ENCODE results near the gene TFPI. TPM values are rescaled to one million over a fixed set of nuclear protein-coding genes. Genes with fewer than 3 reads are reported as not detected.

TFPI gene
- total and polyA plus RNA-seq, 10 of the 15 experiments (the other 5 are each of a cell fraction or from before 2014, with no cell fraction given): 0.07 to 0.59 (median 0.34) TPM

- POLR2A ChIA-PET: interaction anchor here (1.2 kb wide), 1 partner anchor 19 kb away, joined by 4 read pairs; no protein-coding TSS in a partner anchor
- 50% methylated on average over 1 of the region's 1 CpG for WGBS (ENCODE audit: insufficient coverage, insufficient replicate concordance, low lambda C conversion rate, missing lambda C conversion rate)
- Histone ChIP-seq H2AFZ (ENCODE audit: control insufficient read depth, low read depth, low read length) (no peak overlapping the region), H3K4me2 (ENCODE audit: control insufficient read depth, insufficient read depth) (no peak overlapping the region), H3K9me3 (replicated peaks; ENCODE audit: control insufficient read depth, insufficient read depth, low read length) (no peaks in the 10 kb centered on the region), H3K36me3 (ENCODE audit: control insufficient read depth in 2 of 2, insufficient read depth in 2 of 2, low read length in 1 of 2) (no peaks in the 10 kb centered on the region), H3K27me3 (replicated peaks in 1 of 2; ENCODE audit: control insufficient read depth in 2 of 2, insufficient read depth in 2 of 2, low read length in 1 of 2) (no peaks in the 10 kb centered on the region), H3K4me1 (ENCODE audit: control insufficient read depth, insufficient read depth, low read length) (no peaks in the 10 kb centered on the region), H3K4me3 (no peak overlapping the region), H4K20me1 (ENCODE audit: control insufficient read depth, insufficient read depth) (no peaks in the 10 kb centered on the region), H3K27ac (ENCODE audit: control insufficient read depth, insufficient read depth) (no peak overlapping the region), H3K79me2 (ENCODE audit: control insufficient read depth, insufficient read depth, low read length) (no peaks in the 10 kb centered on the region), H3K9ac (ENCODE audit: control insufficient read depth, insufficient read depth, low read length) (no peak overlapping the region)
- SMC1A ChIA-PET (ENCODE audit: uncharacterized antibody, unreplicated experiment): interaction anchor here (0.6 to 1.2 kb wide), 2 partner anchors 12 to 1362 kb away, joined by 3 read pairs; no protein-coding TSS in a partner anchor
- in situ Hi-C loops (cut with MboI) (no loop called here), intact Hi-C loops (cut with micrococcal nuclease; ENCODE audit: unreplicated experiment) (no loop called here)
- RAD21 ChIA-PET (ENCODE audit: unreplicated experiment): interaction anchor here (1.6 to 1.8 kb wide), 2 partner anchors 9 to 34 kb away, joined by 4 to 6 read pairs; partner anchors contain the start of gene CALCRL
- CTCF ChIA-PET: no interaction called here
- no TSS peak for BruUV-seq (replicated peaks)
- no peak for DNase-seq (ENCODE audit: low read depth, low spot score)
- TF ChIP-seq ZNF274 (IDR thresholded peaks at IDR 0.05; ENCODE audit: insufficient read depth, insufficient read length): no peak
- no peak for TF ChIP-seq HDAC2 (IDR thresholded peaks at IDR 0.05)
- TF ChIP-seq POLR2AphosphoS2 (IDR thresholded peaks at IDR 0.05; ENCODE audit: low read depth, low read length): no peak
- no peak for FAIRE-seq
- no peak for ATAC-seq
These were observed 115.8 kb downstream of the TFPI start for GRCh38 chr2:187438455-187438854.

GRCh38 chr2:187435756-187436155 lies 118.5 kb downstream of the TFPI start:
- intact Hi-C loops (cut with micrococcal nuclease; ENCODE audit: unreplicated experiment): no loop called here
- RAD21 ChIA-PET (ENCODE audit: unreplicated experiment): no interaction called here
- in situ Hi-C loops (cut with MboI): no loop called here
- TF ChIP-seq HDGF (IDR thresholded peaks at IDR 0.05): no peak
- TF ChIP-seq NFYB (IDR thresholded peaks at IDR 0.05; ENCODE audit: insufficient read depth, low read depth, low read length): no peak
- TF ChIP-seq, protein P1, sequence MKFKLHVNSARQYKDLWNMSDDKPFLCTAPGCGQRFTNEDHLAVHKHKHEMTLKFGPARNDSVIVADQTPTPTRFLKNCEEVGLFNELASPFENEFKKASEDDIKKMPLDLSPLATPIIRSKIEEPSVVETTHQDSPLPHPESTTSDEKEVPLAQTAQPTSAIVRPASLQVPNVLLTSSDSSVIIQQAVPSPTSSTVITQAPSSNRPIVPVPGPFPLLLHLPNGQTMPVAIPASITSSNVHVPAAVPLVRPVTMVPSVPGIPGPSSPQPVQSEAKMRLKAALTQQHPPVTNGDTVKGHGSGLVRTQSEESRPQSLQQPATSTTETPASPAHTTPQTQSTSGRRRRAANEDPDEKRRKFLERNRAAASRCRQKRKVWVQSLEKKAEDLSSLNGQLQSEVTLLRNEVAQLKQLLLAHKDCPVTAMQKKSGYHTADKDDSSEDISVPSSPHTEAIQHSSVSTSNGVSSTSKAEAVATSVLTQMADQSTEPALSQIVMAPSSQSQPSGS (IDR thresholded peaks at IDR 0.05; ENCODE audit: low read length): no peak
- TF ChIP-seq, protein P2, sequence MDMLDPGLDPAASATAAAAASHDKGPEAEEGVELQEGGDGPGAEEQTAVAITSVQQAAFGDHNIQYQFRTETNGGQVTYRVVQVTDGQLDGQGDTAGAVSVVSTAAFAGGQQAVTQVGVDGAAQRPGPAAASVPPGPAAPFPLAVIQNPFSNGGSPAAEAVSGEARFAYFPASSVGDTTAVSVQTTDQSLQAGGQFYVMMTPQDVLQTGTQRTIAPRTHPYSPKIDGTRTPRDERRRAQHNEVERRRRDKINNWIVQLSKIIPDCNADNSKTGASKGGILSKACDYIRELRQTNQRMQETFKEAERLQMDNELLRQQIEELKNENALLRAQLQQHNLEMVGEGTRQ (IDR thresholded peaks at IDR 0.05; ENCODE audit: borderline replicate concordance, low read depth, low read length): no peak
- no peak for TF ChIP-seq SUPT20H (IDR thresholded peaks at IDR 0.05; ENCODE audit: borderline replicate concordance, control insufficient read depth, low read depth, low read length)
- TF ChIP-seq, protein P3, sequence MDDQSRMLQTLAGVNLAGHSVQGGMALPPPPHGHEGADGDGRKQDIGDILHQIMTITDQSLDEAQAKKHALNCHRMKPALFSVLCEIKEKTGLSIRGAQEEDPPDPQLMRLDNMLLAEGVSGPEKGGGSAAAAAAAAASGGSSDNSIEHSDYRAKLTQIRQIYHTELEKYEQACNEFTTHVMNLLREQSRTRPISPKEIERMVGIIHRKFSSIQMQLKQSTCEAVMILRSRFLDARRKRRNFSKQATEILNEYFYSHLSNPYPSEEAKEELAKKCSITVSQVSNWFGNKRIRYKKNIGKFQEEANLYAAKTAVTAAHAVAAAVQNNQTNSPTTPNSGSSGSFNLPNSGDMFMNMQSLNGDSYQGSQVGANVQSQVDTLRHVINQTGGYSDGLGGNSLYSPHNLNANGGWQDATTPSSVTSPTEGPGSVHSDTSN (IDR thresholded peaks at IDR 0.05; ENCODE audit: insufficient replicate concordance, low read depth, low read length): no peak
- TF ChIP-seq RELA (IDR thresholded peaks at IDR 0.05; ENCODE audit: borderline replicate concordance, partially characterized antibody): no peak

More at GRCh38 chr2:187435756-187436155, 118.5 kb downstream of the TFPI start:
- POLR2A ChIA-PET: no interaction called here
- Histone ChIP-seq H3K27me3 (replicated peaks in 1 of 2; ENCODE audit: control insufficient read depth in 2 of 2, insufficient read depth in 2 of 2, low read length in 1 of 2) (no peaks in the 10 kb centered on the region), H3K4me2 (ENCODE audit: control insufficient read depth, insufficient read depth) (no peak overlapping the region), H4K20me1 (ENCODE audit: control insufficient read depth, insufficient read depth) (no peaks in the 10 kb centered on the region), H3K9ac (ENCODE audit: control insufficient read depth, insufficient read depth, low read length) (no peak overlapping the region), H2AFZ (ENCODE audit: control insufficient read depth, low read depth, low read length) (no peak overlapping the region), H3K79me2 (ENCODE audit: control insufficient read depth, insufficient read depth, low read length) (no peaks in the 10 kb centered on the region), H3K9me3 (replicated peaks; ENCODE audit: control insufficient read depth, insufficient read depth, low read length) (no peaks in the 10 kb centered on the region), H3K36me3 (ENCODE audit: control insufficient read depth in 2 of 2, insufficient read depth in 2 of 2, low read length in 1 of 2) (no peaks in the 10 kb centered on the region), H3K4me1 (ENCODE audit: control insufficient read depth, insufficient read depth, low read length) (no peaks in the 10 kb centered on the region), H3K27ac (ENCODE audit: control insufficient read depth, insufficient read depth) (no peak overlapping the region), H3K4me3 (no peak overlapping the region)
- ATAC-seq (no peak), FAIRE-seq (no peak), DNase-seq (ENCODE audit: low read depth, low spot score) (no peak)
- WGBS (ENCODE audit: insufficient coverage, insufficient replicate concordance, low lambda C conversion rate, missing lambda C conversion rate): 59% methylated on average over 4 of the region's 4 CpGs
- BruUV-seq (replicated peaks): no TSS peak
- SMC1A ChIA-PET (ENCODE audit: uncharacterized antibody, unreplicated experiment): no interaction called here
- CTCF ChIA-PET: interaction anchor here (1.6 kb wide), 1 partner anchor 13 kb away, joined by 3 read pairs; no protein-coding TSS in a partner anchor

All from GM12878 (cell line).